Peyer's patch (tissue), 4 donors: ENCODE measurements around the gene TBXA2R. TPM values are rescaled to one million over a fixed set of nuclear protein-coding genes. Genes with fewer than 3 reads are reported as not detected.
A peak's percentile ranks its signal among the peaks of the same experiment; 100 is the strongest.
"Not testable (repeated sequence)": the region's sequence is repeated elsewhere in the genome, so short reads cannot be mapped to it uniquely, and the experiment has no call there.

Experiments used
- DNase-seq, 3 donors: peaks; one replicate each; pipeline ENCODE4 v3.0.0-alpha.2; 2017 to 2019
- H3K27ac ChIP-seq, 4 donors: fragments of 200-600 bp; sonication (generic); one replicate each; pipeline ENCODE4 v1.5.1; 2016 to 2019
- H3K27me3 ChIP-seq, 2 donors: fragments of 200-600 bp; sonication (generic); one replicate each; pipeline ENCODE4 v1.5.1; 2019
- H3K36me3 ChIP-seq, 3 donors: fragments of 200-600 bp; sonication (generic); one replicate each; pipeline ENCODE4 v1.5.1; 2016 to 2019
- H3K4me1 ChIP-seq, 4 donors: fragments of 200-600 bp; sonication (generic); one replicate each; pipeline ENCODE4 v1.5.1; 2016 to 2019
- H3K4me3 ChIP-seq, 4 donors: fragments of 200-600 bp; sonication (generic); 1 replicate in 3 of 4; 2 replicates in 1 of 4; pipeline ENCODE4 v1.5.1; 2016 to 2019; ENCODE audit warnings: mild to moderate bottlenecking in 1 of 4
- H3K9me3 ChIP-seq, 4 donors: fragments of 200-600 bp; sonication (generic); one replicate each; pipeline ENCODE4 v1.5.1; 2016 to 2019; ENCODE audit warnings: mild to moderate bottlenecking in 1 of 4
- CTCF ChIP-seq, 6 experiments: fragments of 450-650 bp in 4 of 6; fragments of 200-600 bp in 2 of 6; sonication (generic) in 1 of 6; IDR thresholded peaks; one replicate each; pipeline ENCODE4 v1.5.1; 2017 to 2019; ENCODE audit warnings: antibody characterized with exemption in 6 of 6, mild to moderate bottlenecking in 3 of 6, moderate library complexity in 1 of 6
- POLR2A ChIP-seq, 2 donors: fragments of 450-650 bp; IDR thresholded peaks; one replicate each; pipeline ENCODE4 v1.5.1; 2017; ENCODE audit warnings: antibody characterized with exemption in 2 of 2, mild to moderate bottlenecking in 2 of 2, moderate library complexity in 2 of 2
- total RNA-seq, 4 donors: library from RNA; depleted of rRNA; stranded (reverse); fragments of >200 nt; gene quantifications; one replicate each; pipeline ENCODE4 v1.1.0, GENCODE V29; 2016

Gene TBXA2R
- total RNA-seq, 4 donors from 2014 or later: 0.80 to 5.0 (median 1.6) TPM; not detected in 1

GRCh38 chr19:3570606-3571011 is 36.1 kb downstream of the TBXA2R start:
- H3K9me3 ChIP-seq: no peaks in the 10 kb centered on the region
- H3K4me3 ChIP-seq: no peak overlapping the region
- TF ChIP-seq CTCF (IDR thresholded peaks at IDR 0.05) (no peak), POLR2A (IDR thresholded peaks at IDR 0.05) (no peak)
- H3K4me1 ChIP-seq: peaks cover 0 to 20% (median 8%) of the 10 kb centered on the region in 4 donors
- no peak for DNase-seq
- peak overlapping the region in 1 of 4 donors; percentile 25 for H3K27ac ChIP-seq
- no peaks in the 10 kb centered on the region for H3K27me3 ChIP-seq
- H3K36me3 ChIP-seq: peaks cover 0 to 5% (median 0%) of the 10 kb centered on the region in 3 donors

GRCh38 chr19:3570042-3570441 is 36.6 kb downstream of the TBXA2R start:
- H3K4me3 ChIP-seq, H3K36me3 ChIP-seq, H3K9me3 ChIP-seq, H3K27ac ChIP-seq, DNase-seq, H3K27me3 ChIP-seq: not testable (repeated sequence)
- peaks cover 0 to 20% (median 8%) of the 10 kb centered on the region in 4 donors for H3K4me1 ChIP-seq

GRCh38 chr19:3565139-3565538 is 41.5 kb downstream of the TBXA2R start:
- TF ChIP-seq POLR2A (IDR thresholded peaks at IDR 0.05) (no peak), CTCF (IDR thresholded peaks at IDR 0.05) (no peak)
- H3K4me3 ChIP-seq: no peak overlapping the region
- no peaks in the 10 kb centered on the region for H3K27me3 ChIP-seq
- no peak overlapping the region for H3K27ac ChIP-seq
- peaks cover 0 to 9% (median 0%) of the 10 kb centered on the region in 4 donors for H3K4me1 ChIP-seq
- DNase-seq: no peak
- no peaks in the 10 kb centered on the region for H3K36me3 ChIP-seq
- H3K9me3 ChIP-seq: no peaks in the 10 kb centered on the region

GRCh38 chr19:3563709-3564524 is 42.8 kb downstream of the TBXA2R start:
- TF ChIP-seq CTCF (IDR thresholded peaks at IDR 0.05): no peak
- no peak for TF ChIP-seq POLR2A (IDR thresholded peaks at IDR 0.05)
- H3K36me3 ChIP-seq: no peaks in the 10 kb centered on the region
- no peak for DNase-seq
- peaks cover 0 to 1% (median 0%) of the 10 kb centered on the region in 4 donors for H3K4me1 ChIP-seq
- no peak overlapping the region for H3K4me3 ChIP-seq
- H3K27me3 ChIP-seq: no peaks in the 10 kb centered on the region
- no peak overlapping the region for H3K27ac ChIP-seq
- H3K9me3 ChIP-seq: no peaks in the 10 kb centered on the region

- Histone ChIP-seq H3K9me3 (no peaks in the 10 kb centered on the region), H3K27ac (peak within 1 kb of the TSS; percentile 79 to 90 (median 85)), H3K27me3 (no peaks in the 10 kb centered on the region), H3K4me1 (peaks cover 4 to 48% (median 25%) of the 10 kb centered on the region in 4 donors), H3K4me3 (peak within 1 kb of the TSS; percentile 87 to 100 (median 96)), H3K36me3 (no peaks in the 10 kb centered on the region)
- peak; percentile 89 to 98 (median 97) for DNase-seq
- TF ChIP-seq POLR2A (IDR thresholded peaks at IDR 0.05): peak; percentile 73 to 84
- TF ChIP-seq CTCF (IDR thresholded peaks at IDR 0.05): peak in 1 of 6 experiments; percentile 0
Measured at GRCh38 chr19:3557461-3558248, 49.0 kb downstream of the TBXA2R start, which contains the start of gene MFSD12. TSS of gene MFSD12 (minus strand) at chr19:3557586. CDS start at chr19:3557403, 183 bp downstream.
